ENCODE measurements around the gene ST8SIA4.

ST8SIA4 gene

GRCh38 chr5:100762108-100762507 is 141.0 kb downstream of the ST8SIA4 start:
- Mint-ChIP-seq H3K27ac (no peak overlapping the region), H3K36me3 (peaks cover 2% of the 10 kb centered on the region), H3K27me3 (peaks cover 2% of the 10 kb centered on the region), H3K4me3 (no peak overlapping the region), H3K4me1 (ENCODE audit: low read depth) (no peaks in the 10 kb centered on the region), H3K9me3 (ENCODE audit: low read depth) (no peaks in the 10 kb centered on the region)

- H3K4me3 Mint-ChIP-seq: no peak overlapping the region
- no peak overlapping the region for H3K27ac Mint-ChIP-seq
- H3K4me1 Mint-ChIP-seq (ENCODE audit: low read depth): no peaks in the 10 kb centered on the region
- peaks cover 2% of the 10 kb centered on the region for H3K27me3 Mint-ChIP-seq
- peaks cover 2% of the 10 kb centered on the region for H3K36me3 Mint-ChIP-seq
- H3K9me3 Mint-ChIP-seq (ENCODE audit: low read depth): no peaks in the 10 kb centered on the region
These were observed 141.9 kb downstream of the ST8SIA4 start for GRCh38 chr5:100761192-100761591.

GRCh38 chr5:100760688-100761087 is 142.4 kb downstream of the ST8SIA4 start:
- Mint-ChIP-seq H3K9me3 (ENCODE audit: low read depth) (no peaks in the 10 kb centered on the region), H3K27ac (no peak overlapping the region), H3K4me1 (ENCODE audit: low read depth) (no peaks in the 10 kb centered on the region), H3K4me3 (no peak overlapping the region), H3K27me3 (no peaks in the 10 kb centered on the region), H3K36me3 (no peaks in the 10 kb centered on the region)

DNA sequence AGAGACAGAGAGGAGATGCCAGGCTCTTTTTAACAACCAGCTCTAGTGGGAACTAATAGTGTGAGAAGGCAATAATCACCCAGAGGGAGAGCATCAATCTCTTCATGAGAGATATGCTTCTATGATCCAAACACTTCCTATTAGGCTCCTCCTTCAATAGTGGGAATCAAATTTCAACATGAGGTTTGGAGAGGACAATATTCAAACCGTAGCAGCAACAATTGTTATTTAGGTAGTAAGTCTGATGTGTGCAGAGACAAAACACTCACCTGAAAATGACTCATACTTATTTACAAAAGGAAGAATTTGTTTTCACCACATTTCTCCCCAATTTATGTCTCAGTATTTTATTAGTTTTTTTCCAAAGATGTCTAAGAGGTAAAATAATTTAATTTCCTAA is 144.3 kb downstream of the ST8SIA4 start:
- no peaks in the 10 kb centered on the region for H3K4me1 Mint-ChIP-seq (ENCODE audit: low read depth)

GRCh38 chr5:100758306-100758705 is 144.8 kb downstream of the ST8SIA4 start:
- H3K36me3 Mint-ChIP-seq: no peaks in the 10 kb centered on the region
- no peaks in the 10 kb centered on the region for H3K27me3 Mint-ChIP-seq
- H3K27ac Mint-ChIP-seq: no peak overlapping the region
- H3K4me1 Mint-ChIP-seq (ENCODE audit: low read depth): no peaks in the 10 kb centered on the region
- no peaks in the 10 kb centered on the region for H3K9me3 Mint-ChIP-seq (ENCODE audit: low read depth)
- H3K4me3 Mint-ChIP-seq: no peak overlapping the region

More for the DNA sequence above, 144.3 kb downstream of the ST8SIA4 start:
- Mint-ChIP-seq H3K9me3 (ENCODE audit: low read depth) (no peaks in the 10 kb centered on the region), H3K36me3 (no peaks in the 10 kb centered on the region), H3K4me3 (no peak overlapping the region), H3K27ac (no peak overlapping the region), H3K27me3 (no peaks in the 10 kb centered on the region)

DNA sequence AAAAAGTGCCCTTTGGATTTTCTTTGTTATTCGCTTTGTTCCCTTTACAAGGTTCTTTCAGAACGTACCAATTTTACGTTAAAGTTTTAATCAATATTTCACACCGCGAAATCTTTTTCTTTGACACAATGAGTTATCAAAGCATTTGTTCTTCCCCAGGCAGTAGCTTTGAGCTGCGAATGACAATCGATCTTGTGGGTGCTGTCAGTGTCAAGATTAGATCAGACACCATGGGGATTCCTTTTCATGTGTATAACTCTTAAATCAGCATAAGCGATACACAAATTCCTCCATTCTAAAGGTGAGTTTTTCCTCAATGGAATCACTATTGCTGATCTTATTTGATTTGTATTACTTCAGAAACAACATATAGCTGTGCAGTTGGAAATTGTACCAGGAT is 145.5 kb downstream of the ST8SIA4 start:
- no peaks in the 10 kb centered on the region for H3K9me3 Mint-ChIP-seq (ENCODE audit: low read depth)

More for the DNA sequence above, 145.5 kb downstream of the ST8SIA4 start:
- Mint-ChIP-seq H3K36me3 (no peaks in the 10 kb centered on the region), H3K27me3 (no peaks in the 10 kb centered on the region), H3K27ac (no peak overlapping the region), H3K4me3 (no peak overlapping the region), H3K4me1 (ENCODE audit: low read depth) (no peaks in the 10 kb centered on the region)
